HG03064 (cell line): ENCODE data around the gene TFEC.

Source experiments
- ATAC-seq: cut with Tn5 transposase; IDR thresholded peaks from one replicate; pipeline ENCODE4 v1.9.1; 2021; ENCODE audit warnings: low read depth; ENCODE audit not compliant: unreplicated experiment

Gene TFEC

DNA sequence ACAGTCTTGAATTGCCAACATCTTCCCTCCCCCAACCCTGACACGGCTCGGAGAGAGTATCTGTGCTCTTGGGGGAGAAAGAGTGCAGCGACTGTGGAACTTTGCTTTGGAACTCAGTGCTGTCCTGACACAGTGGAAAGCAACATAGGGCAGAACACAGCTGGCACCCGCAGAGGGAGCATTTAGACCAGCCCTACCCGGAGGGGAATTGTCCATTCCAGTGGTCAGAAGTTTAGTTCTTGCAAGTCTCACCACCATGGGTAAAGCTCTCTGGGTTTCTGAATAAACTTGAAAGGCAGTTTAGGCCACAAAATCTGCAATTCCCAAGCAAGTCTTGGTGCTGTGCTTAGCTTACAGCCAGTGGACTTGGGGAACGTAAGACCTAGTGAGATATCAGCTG is 34.9 kb downstream of the TFEC start:
- no peak for ATAC-seq

DNA sequence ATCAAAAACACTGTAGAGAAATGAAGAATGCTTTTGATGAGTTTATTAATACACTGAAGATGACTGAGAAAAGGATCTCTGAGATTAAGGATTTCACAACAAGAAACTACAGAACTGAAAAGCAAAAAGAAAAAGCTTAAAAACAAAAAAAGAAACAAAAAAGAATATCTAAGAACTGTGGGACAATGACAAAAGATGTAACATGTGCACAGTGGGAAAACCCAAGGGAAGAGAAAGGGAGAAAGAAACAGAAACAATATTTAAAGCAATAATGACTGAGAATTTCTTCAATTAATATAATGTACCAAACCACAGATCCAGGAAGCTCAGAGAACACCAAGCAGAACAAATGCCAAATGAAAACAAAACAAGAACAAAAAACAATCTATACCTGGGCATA is 42.2 kb downstream of the TFEC start:
- ATAC-seq = no peak

DNA sequence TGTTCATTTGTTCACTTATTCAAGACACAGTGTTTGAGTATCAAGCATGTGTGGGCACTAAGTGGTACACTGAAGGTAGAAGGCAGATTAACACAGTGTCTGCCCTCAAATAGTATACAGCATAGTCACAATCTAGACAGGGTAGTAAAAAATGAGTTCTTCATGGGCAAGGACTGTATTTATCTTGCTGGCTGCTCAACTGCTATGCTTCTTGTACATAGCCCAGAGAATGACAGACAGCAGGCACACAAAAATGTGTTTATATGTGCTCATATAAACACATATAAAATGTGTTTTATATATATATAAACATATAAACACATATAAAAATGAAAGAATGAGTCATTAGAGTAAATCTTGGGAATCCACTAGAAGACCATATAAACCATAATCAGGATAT is 43.1 kb downstream of the TFEC start:
- no peak for ATAC-seq

DNA sequence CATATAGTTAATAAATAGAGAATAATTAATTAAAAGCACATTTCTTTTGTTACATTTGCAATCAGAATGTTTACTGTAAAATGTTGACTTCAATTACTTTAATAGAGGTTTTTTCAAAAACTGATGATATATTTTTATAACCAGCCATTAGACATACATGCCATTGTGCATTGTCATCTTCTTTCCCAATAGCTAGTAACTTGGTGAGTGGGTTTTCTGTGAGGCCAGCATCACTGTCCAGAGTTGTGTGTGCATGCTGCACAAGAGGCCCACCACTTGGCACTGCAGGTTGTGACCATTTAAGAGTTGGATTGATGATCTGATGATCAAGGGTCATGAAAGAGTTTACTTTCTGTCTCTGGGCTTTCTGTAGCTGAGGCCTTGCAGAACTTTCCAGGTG is 46.5 kb downstream of the TFEC start:
- ATAC-seq = no peak

DNA sequence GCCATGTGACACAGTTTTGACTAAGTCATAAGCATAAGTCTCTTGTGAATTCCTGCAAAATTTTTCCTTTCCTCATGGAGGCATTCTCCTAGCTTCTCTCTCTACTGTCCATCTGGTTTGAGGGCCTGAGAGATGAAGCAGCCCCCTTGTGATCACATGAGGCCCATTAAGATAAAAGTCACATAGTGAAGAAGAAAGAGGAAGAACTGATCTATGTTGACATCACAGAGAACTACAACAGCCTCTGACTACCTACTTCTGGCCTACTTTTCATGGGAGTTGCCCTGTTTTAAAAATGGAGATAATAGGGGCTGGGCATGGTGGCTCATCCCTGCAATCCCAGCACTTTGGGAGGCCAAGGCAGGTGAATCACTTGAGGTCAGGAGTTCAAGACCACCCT is 50.4 kb downstream of the TFEC start:
- ATAC-seq = no peak

DNA sequence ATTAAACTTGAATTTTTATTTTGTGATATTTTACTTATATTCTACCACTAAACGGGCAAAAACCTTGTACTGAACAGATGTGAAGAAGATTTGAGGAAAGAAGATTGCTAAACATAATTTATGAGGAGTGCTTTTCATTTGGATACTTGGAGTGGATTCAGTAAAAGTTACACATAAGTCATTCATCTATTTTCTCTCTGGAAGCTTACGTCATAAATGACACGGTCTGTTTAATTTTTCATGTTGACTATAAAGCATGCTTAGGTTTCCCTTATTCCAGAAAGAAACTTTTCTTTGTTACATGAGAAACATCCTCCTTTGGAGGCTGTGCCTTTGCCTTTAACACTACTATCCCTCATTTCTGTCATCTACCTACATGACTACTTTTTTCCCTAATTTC is 53.9 kb downstream of the TFEC start:
- ATAC-seq = no peak

DNA sequence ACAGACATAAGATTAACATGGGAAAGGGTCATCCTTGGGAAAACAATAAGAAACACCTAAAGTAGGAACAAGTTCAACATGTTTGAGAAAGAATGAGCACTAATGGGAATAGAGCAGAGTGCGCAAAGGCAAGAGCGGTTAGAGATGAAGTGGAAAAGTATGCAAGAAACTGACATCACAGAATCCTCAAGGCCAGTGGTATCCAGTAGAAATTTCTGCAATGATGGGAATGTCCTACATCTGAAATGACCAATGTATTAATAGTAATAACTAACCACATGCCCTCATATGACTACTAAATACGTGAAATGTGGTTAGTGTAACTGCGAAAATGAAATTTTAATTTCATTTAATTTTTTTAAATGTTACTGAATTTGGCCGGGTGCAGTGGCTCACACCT is 54.8 kb downstream of the TFEC start:
- no peak for ATAC-seq

DNA sequence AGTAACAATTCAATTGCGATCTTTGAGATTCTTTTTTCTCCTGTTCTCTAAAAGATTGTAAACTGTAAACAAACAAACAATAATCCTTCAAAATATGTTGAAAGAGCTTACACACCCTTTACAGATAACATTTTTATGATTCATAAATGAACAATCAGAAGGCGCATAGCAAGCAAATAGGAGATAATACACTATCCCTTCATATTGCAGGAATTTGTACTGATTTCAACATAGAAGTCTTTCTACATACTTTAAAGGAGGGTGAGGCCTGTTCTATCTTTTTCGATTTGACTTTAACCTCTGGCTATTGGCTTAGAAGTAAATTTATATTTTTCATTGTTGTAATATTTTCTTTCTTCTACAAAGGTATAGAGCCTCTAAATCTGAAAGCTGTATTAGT is 57.2 kb downstream of the TFEC start:
- ATAC-seq = no peak

DNA sequence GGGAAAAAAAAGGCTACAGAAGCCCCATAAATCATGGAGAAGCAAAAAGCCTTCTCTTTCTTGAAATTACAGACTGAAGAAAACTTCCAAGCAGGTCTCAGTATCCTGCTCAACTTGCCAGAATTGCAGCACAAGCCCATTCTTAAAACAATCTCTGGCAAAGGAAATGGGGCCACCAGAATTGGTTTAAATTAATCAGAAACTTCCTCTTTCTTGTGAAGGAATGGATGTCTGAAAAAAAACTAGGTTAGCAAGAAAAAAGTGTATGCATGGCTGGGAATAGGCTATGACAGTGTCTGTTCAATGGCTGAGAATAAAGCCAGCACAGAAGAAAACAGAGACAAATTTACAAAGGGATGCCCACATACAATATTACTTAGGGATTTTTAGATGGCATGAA is 59.1 kb downstream of the TFEC start:
- no peak for ATAC-seq

DNA sequence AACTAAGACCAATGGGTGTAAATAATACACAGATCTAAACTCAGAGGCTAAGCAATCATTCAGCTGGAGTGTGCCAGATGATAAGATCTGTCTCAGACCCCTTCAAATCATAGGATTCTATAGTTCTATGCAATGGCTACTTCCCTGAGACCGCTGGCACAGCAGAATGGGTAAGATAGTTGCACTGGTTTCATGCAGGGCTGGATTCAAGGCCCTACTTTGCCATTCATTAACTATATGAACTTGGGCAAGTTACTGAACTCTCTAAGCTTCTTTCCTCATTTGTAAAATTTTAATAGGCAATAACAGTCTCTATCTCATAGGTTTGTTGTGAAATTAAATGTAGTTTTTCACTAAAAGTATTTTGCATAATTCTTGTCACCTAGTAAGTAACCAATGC is 62.0 kb downstream of the TFEC start:
- no peak for ATAC-seq

DNA sequence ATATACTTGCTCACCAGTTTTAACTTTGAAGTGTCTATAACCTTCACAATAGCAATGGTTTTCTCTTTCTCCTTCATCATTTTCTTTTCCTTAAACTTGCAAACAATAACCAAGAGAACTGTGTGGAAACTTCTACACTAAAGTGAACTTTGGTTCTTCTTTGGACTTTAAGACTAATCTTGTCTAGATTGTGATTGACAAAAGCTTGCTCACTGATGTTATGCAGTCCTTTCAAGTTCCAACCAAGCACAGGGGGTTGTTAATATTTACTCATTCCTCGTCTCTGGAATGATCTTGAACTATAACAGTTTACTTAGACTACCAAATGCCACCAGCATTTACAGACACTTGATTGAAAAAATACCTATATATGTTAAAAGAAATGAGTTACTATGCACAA is 62.4 kb downstream of the TFEC start:
- no peak for ATAC-seq

DNA sequence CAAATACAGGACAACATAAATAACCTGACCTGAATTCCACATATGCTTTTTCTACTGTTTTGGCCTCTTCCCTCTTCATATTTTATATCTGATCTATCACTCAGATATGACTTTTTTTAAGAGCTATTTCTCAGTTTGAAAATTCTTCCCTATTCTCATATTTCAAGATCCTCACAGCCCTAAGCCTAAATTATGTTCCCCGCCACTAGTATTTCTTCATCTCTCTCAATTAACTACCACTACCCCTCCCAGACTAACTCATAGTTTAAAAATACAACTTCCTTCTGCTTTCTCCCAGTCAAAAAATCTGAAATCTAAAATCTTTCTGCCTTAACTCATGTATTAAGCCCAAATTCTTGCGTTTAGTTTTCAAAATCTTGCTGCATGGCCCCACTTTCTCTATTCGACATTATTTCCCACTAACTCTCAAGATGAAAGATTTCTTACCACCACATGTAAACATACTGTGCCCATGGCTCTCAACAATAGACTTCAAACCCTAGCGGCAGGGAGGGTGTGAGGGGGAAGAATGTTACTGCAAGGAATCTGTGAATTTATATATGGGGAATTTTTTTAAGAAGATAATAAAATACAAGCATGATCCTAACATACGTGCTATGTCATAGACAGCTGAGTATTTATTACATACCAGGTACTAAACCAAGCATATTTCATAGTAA is 64.6 kb downstream of the TFEC start:
- no peak for ATAC-seq

DNA sequence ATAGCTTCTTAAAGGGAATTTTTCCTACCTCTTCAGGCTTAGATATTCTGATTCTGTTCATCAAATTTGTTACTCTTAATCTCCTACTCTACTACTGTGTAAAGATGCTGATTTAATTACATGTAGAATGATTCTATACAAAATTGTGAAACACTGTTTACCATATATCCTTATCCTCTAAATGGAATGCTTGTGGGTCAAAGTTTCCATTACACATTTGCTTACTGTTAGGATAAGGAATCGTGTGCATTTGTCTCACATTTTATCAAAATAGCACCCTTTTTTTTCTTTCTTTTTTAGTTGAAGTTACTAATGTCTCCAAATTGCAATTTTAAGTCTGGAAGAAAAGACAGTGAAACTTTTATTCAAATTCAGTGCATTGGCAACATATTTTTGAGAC is 65.3 kb downstream of the TFEC start:
- no peak for ATAC-seq

DNA sequence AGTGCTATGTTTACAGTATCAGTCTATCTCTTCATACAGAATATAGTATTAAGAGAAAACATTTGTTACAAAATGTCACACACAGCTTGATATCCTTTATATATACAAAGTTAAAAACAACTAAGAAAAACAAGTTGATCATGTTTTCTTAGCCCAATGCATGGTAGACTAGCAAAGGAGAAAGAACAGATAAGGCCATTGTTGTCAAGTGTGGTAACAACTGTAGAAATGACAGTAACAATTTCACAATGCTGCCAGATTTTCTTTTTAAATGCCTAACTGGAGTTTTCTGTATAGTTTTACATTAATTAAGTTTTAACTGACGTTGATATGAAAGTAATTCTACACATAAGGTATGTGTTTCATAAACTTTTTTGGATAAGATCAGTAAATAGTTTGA is 65.8 kb downstream of the TFEC start:
- no peak for ATAC-seq

DNA sequence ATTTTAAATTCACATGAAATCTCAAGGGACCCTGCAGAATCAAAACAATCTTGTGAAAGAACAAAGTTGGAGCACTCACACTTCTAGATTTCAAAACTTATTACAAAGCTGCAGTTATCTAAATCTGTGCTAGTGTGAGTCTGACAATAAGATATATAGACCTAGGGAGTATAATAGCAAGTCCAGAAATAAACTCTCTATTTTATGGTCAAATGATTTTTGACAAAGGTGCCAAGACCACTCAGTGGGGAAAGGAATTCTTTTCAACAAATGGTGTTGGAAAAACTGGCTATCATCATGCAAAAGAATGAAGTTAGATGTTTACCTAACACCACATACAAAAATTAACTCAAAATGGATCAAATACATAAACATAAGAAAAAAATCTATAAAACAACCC is 68.2 kb downstream of the TFEC start:
- no peak for ATAC-seq

DNA sequence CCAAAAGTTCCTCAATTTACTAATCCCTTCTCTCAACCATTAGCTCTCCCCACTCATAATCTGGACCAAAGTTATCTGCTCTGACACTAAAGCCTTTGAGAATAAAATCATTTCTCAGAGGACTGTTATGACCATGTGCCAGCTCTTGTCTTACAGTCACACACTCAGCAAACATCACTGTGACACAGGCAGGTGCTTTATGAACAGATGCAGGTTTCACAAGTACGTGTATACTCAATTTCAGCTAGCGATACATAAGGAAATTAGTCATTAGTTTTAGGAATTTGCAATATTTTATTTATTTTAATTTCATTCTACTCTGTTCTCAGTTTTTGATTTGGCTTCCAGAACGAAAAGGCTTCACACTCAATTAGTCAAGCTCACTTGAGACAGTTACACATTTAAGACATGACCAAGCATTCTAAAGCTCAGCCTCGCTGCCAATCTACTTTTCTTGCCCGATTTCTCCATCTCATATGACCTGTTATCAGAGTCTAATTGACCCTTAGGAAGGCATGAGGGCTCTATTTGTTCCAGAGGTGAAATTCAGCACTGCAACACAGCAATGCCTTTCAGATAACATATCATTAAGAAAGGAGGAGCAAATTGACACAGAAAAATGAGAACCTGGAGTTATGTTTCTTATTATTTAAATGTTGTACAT is 76.8 kb downstream of the TFEC start:
- ATAC-seq = no peak

DNA sequence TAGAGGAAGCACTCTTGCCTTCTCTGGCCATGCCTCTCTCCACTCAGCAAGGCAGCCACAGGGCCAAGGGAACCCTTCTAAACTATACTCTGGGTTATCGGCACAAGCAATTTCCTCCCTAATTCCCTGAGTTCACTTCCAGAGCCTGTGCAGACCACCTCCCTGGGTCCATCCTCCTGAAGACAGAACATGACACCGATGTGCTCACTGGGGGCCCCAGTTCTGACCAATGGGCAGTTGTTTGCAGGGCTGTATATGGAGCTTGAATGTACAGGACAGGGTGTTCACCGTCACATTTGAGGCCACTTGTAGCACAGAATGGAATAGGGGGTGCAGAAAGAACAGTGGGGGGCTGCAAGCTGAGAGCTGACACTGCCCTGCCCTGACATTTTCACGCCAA is 77.7 kb downstream of the TFEC start:
- ATAC-seq = no peak

DNA sequence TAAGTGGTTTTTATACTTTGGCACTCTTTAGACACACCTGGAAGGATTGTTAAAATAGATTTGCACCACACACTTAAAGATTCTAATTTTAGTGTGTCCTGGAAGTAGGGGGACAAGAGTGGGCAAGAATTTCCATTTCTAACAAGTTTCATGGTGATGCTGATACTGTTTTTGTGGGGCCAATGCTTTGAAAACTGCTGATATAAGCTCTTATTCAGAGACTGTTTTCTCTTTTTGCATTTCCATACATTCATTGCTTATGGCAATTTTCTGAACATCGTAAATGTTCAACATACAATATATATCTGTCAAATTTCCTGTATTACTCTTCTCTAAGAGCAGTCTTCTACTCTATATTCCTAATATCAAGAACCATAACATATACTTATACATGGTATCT is 79.0 kb downstream of the TFEC start:
- no peak for ATAC-seq

DNA sequence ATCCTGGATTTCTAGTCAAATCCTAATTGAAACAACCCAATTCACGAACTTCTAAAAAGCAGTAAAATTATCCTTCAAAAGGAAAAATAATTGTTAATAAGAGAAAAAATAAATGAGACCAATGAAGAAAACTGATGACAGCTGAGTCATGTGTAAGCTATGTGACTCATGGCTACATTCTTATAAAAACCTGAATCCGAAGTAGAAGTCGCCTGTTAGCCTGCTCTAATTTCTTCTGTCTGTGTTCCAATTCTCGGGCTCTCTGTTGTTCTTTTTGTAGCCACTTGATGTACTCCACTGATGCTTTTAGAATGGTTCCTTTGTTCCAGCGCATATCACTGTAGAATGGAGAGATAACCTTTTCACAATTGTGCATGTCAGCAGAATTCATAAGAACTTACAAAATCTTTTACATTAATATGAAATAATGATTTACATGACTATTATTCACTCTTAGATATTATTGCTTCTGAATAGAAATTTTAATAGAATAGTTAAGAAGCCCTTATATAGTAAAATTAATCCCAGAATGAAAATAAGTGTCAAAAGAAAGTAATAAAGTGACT is 88.8 kb downstream of the TFEC start:
- ATAC-seq = no peak

DNA sequence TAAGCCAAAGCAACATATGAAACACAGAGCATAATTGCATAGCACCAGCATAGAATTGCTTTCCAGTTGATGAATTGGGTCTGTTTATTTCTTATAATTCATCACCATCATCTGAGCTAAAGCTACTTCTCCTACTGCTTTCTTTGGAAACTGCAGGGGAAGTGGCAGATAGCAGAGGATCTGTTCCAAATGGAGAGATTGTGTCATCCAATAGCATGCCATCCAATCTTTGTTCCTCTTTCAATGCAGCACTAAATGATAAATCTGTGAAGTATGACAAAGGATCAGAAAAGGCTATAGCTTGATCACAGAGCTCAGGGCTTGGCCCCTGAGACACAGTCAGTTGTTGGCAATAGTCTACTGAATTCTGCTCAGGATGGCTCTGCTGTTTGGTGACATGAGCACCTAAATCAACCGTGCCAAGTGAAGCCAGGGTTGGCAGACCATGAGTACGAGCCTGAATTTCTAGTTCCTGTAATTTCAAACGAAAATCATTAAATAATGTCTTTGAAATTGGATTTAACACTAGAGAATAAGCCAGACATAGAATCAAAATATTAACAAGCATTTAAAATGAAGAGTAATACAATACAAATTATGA is 90.0 kb downstream of the TFEC start:
- ATAC-seq = no peak

DNA sequence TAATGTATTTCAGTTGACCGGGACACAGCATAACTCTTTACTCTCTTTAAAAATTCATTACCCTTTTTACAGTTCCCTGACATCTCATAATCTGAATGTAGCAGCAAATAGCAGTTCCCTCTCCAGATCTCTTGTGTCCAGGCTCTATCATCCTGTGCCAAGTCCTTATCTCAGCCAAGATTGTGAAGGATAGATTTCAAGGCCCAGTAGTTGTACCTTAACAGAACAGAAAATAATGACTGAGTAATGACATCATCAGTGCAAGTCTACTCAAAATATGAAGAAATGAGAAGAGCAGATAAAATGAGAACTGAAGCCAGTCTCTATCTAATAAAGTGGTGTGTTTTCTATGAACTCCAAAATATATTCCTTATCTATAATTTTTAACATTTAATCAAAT is 92.6 kb downstream of the TFEC start:
- no peak for ATAC-seq

DNA sequence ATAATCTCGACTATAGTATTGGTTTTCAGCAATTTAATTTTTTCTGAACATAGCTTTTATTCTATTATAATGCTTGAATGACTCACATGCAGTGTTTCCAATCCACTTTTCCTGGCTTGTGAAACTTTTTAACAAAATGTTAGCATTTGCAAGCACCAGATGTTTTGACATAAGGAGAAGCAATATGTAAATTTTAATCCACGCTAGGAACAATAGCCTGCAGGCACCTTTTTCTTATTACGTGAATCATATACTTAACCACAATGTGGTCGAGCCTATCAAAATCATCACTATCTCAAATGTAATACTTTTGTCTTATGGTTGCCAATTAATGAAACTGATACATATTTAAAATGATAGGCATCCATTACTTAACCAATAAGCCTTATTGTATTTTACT is 97.1 kb downstream of the TFEC start:
- no peak for ATAC-seq
